GM19193 (cell line): ENCODE results near the gene NANOS2.

Experiments used
- POLR2A ChIP-seq: IDR thresholded peaks from 4 replicates; pipeline ENCODE4 v1.6.1; 2011; ENCODE audit not compliant: insufficient read depth, insufficient read length; ENCODE audit errors: extremely low read depth

NANOS2 gene

DNA sequence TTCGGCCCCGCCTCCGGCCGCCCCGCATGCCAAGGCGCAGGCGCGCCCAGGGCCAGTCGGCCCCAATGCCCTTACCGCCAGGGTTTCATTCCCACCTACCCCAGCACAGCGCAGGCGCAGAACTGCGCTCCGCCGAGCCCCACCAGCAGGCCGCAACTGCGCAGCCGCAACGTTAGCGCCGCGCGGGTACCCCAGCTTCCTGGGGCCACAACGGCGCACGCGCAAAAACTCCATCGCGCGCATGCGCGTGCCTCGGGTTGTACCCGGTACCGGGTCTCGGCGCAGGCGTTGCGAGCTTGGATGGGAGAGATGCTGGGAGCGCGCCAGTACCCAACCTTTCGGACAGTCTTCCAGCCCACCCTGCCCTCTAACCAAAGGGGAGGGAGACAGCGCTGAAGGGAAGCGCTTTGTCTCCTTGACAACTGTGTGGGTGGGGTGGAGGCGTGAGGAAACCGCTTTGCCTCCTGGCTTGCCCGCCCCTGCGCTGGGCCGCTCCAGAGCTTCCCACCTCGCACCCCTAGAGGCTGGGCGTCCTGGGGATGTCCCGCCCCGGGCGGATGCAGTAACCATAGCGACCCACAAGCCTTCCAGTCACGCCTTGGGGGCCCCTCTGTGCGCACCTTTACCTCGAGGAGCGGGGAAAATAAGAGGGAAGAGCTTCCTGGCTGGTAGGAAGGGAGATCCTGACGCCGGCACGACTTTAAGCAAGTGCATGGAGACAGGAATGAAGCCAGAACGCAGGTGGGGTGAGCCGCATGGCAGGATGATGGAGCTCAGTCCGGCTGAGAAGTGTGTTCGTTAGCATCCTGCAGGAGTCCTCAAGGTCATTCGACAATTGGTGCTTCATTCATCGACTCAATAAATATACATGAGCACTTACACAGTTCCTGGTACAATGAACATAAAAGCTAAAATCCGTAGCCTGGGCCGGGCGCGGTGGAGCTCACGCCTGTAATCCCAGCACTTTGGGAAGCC is 11.6 kb downstream of the NANOS2 start:
- TF ChIP-seq POLR2A = peak; percentile 88

DNA sequence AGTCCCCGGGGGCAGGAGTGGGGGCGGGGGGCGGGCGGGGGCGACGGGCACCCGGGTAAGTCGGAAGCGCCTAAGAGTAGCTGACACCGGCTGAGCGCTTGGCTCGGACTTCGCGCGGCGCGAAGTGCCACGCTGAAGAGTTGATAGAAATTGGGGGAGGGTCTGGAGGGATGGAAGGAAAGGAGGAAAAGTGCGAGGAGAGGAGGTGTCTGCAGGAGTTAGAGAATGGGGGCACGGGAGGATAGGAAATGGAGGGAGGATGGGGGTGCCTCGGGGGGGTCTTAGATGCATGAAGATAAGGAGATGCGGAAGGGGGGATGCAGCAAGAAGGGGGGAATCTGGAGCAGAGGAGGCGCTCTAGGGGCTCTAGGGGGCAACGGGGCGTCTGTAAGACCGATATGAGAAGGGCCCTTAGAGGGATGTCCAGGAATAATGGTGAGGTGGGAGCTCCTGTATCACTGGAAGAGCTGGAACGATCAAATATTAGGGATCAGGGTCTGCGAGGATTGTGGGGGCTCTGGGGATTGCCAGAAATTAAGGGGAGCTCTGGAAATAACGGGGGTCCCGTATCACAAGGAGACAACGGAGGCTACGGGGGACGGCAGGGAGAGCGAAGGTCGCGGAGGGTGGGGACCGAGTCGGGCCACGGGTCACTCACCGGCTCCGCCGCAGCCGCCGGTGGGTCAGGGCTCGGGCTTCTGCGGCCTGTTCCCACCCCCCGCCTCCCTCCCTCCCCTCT is 12.5 kb downstream of the NANOS2 start, which contains the start of gene MYPOP:
MYPOP (minus strand) TSS at position 702 of the 739 bp plus-strand sequence. CDS start 840 bp downstream, outside the sequence.
- no peak for TF ChIP-seq POLR2A

DNA sequence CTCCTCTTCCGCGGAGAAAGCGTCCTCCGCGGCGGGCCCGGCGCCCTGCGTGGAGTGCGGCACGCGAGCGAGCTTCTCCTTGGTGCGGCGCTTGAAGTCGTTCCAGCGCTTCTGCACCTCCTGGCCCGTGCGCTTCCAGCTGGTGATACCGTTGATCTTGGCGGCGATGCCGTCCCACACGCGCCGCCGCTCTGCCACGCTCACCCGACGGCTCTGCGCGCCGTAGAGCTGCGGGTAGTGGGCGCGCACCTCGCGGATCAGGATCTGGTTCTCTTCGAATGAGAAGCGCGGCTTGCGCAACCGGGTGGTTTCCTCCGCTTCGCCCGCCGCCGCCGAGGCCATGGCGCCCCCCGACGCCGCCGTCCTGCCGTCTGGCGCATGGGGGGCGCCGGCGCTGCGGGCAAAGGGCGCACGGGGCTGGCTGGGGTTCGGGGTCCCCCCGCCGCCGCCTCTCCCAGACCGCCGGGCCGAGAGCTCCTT is 13.1 kb downstream of the NANOS2 start:
- no peak for TF ChIP-seq POLR2A

DNA sequence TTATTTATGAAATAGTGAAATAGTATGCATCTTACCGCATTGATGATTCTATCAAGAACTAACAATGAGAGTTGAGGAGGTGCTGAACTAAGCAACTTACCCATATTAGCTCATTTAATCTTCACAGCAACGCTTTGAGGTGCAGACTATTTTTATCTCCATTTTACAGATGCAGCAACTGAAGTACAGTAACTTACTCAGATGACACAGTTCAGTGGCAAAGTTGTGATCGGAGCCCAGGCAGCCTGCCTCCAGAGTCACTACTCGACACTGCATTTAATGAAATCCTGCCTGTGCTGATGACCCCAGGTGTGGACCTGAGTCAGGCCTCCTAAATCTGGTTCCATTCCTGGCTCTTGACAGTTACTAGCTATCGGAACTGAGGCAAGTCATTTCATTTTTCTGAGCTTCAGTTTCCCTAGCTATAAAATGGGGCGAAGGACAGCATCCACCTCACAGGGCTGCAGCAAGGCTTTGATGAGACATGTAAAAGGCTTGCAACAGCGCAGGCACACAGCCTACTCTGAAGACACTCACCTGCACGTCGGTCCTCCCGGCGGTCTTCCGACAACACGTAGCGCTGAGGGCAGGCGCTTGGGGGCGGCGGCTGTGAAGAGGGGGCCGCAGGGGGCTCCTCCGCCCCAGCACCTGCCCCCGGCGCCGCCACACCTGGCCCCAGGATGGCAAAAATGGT is 13.7 kb downstream of the NANOS2 start:
- no peak for TF ChIP-seq POLR2A

DNA sequence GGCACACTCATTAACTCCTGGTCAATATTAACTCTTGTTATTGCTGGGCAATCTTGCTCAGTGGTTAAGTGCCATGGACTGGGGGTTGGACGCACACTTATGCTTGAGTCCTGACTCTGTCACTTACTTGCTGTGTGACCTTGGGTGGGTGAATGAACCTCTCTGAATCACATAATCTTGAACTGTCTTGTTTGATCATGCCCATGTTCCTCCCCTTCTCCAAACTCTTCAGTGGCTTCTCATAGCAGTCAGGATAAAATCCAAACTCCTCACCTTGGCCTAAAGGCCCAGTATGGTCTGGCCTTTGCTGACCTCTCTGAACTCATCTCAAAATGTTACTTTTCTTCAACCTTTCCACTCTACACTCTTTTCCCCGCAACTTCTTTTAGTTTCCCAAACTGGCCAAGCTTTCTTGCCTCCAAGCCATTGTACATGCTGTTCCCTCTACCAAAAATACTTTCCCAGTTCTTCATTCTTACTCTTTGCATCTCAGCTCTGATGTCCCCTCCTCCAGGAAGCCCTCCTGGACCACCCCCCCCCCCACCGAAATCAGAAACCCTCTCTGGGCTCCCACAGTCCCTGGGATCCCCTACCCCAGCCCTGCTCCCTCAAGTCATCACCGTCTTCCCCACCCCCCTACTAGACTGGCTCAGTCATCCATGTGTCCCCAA is 14.5 kb downstream of the NANOS2 start:
- no peak for TF ChIP-seq POLR2A

DNA sequence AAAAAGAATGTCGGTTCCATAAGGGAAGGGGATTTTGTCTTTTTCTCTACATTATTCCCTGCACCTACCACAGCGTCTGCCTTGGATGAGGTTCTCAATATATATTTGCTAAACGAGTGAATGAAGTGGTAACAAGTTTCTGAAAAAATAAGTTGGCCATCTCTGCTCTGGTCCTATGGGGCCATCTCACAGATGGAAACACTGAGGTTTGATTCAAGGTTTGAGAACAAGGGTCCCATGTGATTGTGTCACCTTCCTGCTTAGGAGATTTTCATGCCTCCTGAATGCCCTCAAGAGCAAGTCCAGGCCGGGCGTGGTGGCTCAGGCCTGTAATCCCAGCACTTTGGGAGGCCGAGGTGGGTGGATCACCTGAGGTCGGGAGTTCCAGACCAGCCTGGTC is 15.3 kb downstream of the NANOS2 start:
- TF ChIP-seq POLR2A = no peak

DNA sequence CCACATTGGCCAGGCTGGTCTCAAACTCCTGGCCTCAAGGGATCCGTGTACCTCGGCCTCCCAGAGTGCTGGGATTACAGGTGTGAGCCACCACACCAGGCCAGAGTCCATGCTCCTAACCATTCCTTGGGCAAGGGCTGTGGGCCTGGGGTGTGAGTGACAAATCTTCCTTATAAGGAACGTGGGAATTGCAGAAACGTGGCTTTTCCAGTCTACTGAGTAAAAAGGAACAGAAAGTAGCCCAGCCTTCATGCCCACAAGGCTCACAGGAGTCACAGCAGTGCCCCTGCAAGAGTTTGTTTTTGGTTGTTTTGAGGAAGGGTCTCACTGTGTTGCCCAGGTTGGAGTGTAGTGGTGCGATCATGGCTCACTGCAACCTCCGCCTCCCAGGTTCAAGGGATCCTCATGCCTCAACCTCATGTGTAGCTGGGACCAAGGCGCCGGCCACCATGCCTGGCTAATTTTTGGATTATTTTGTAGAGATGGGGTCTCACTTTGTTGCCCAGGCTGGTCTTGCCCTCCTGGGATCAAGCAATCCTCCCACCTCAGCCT is 17.2 kb downstream of the NANOS2 start:
- no peak for TF ChIP-seq POLR2A

DNA sequence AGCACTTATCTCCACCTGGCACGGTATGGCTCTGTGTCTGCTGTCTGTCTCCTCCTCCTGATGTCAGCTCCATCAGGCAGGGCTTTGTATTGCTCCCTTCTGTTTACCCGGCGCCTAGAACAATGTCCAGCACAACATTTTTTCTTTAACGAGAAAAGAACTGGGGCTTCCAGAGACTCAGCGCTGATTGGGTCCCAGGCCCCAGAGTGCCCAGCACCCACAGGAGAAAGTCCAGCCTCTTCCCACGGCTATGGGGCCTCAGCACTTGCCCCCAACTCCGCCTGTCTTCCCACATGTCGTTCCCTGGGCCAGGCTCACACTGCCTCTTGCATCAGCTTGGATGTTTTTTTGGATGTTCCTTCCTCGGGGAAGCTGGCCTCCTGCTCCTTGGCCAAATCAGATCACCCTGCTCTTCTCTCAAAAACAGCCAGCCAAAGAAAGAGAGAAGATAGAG is 19.0 kb downstream of the NANOS2 start:
- TF ChIP-seq POLR2A = no peak

DNA sequence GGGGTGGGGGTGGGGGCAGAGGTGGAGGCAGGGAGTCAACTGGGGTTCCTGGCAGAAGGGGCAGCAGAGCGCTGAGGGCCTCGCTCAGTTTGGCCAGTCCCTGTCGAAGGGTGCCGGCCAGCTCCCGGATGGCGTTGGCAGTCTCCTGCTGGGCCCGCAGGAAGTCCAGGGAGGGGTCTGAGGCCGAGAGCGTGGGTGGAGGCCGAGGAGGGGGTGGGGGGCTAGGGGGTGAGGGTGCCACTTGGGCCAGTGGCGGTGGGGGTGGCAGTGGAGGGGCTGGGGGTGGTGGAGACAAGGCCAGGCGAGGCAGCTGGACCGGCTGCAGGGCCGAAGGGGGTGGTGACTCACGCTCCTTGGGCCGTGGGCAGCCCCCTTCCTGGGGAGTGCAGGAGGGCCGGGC is 23.7 kb downstream of the NANOS2 start:
- TF ChIP-seq POLR2A = no peak

DNA sequence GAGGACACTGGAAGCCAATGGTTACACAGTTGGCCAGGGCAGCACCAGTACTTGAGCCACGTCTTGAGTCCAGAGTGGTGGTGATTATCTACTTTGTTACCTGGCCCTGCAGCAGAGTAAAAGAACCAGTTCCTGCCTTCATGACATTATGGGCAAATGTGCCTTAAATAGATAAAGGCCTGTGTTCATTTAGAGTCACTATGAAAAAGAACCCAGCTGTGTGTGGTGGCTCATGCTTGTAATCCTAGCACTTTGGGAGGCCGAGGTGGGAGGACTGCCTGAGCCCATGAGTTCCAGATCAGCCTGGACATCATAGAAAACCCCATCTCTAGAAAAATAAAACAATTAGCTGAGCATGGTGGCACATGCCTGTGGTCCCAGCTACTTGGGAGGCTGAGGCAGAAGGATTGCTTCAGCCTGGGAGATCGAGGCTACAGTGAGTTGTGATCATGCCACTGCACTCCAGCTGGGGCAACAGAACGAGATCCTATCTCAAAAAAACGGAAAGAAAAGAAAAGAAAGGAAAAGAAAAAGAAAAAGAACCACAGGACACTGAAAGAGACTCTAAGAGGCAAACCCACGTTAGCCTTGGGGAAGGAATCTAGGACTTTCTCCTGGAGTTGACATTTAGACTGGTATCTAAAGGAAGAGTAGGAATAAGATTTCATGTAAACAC is 25.2 kb downstream of the NANOS2 start:
- TF ChIP-seq POLR2A = no peak

DNA sequence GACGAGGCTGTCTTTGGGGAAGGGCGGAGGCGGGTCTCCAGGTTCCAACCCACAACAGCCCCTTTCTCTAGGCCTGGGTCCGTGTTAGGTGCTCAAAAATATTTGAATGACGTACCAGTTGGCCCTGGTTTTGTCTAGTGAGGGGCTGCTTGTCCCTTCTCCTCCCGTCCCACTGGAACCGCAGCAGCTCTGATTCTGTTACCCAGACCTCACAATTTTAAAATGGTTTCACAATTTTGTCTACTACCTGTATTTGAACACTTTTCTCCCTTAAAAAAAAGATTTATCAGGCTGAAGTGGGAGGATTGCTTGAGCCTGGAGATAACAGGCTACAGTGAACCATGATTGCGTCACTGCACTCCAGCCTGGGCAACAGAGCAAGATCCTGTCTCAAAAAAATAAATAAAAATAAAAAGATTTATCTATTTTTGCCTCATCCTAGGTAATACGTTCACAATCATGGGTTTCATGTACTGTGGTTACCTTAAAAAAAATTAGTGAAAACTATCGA is 27.3 kb downstream of the NANOS2 start:
- no peak for TF ChIP-seq POLR2A

DNA sequence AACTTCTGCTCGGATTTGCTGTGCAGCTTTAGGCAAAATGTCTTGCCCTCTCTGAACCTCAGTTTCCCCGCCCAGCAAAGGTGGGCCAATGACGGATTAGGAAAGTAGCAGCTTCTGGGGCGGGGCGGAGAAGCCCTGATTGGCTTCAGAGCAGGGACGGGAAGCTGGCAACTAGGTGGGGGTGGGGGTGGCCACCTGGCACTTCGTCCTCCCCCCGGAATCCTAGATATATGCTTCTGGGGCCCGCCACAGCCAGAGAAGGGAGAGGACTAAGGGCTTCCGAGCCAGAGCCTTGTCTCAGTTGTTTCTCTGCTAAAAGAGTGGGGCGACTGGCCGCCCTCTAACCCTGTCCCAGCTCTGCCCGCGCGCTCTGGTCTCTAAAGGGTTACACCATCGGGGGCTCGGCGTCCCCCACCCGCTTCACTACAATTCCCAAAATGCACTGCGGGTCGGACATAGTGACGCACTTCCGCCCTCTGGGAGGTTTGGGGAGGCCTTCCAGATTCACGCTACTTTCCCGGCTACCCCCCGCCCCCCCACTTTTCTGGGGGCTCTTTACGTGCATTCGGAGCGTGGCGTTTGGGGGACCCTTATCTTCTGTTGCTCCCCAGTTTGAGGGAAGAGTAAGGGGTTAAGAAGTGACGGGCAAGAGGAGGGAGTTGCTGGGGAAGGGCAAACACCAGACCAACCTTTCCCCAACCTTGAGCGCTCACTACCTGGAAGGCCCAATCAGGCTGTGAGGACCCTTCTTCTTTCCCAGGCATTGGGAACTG is 28.0 kb downstream of the NANOS2 start:
- peak; percentile 50 for TF ChIP-seq POLR2A

DNA sequence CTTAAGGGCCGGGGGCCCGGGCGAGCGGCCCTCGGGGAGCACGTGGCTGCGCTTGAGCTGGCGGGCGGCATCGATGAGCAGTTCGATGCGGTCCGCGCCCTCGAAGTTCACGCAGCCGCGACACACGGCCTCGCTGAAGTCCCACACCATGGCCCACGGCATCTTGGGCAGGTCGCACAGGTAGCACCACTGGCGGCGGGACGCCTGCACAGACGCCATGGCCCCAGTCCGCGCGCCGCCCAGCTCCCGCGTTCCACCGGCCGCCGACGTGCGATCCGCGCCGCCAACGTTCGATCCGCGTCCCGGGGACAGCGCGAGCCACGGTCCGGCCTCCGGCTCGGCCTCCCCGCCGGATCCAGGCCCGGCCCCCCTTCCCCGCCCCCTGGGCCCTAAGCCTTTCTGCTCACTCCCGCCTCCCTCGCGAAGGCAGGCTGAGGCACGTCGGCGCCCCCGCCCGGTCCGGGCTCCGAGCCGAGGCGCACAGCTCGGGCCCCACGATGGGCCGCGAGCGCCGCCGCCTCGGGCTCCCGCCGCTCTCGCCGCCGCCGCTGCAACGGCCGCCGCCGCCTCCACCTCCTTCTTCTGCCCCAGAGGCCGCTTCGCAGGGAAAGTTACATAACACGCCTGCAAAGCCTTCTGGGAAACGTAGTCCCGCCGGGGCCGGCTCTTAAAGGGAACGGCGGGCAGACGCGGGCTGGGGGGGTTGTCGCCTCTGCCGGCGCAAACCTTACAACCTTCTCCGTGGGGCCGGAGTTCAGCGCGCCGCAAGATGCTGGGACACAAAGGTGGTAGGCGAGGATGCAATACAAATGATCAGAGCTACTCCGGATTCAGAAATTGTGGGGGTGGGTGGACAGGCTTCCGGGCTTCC is 28.8 kb downstream of the NANOS2 start, which contains the start of gene IRF2BP1:
IRF2BP1 (minus strand) TSS at position 586 of the 871 bp plus-strand sequence; CDS start at position 219, 367 bp downstream.
- peak; percentile 60 for TF ChIP-seq POLR2A
